ENCODE measurements around the gene TNFSF13. TPM values are rescaled to one million over a fixed set of nuclear protein-coding genes. Genes with fewer than 3 reads are reported as not detected.

TNFSF13 gene
- total RNA-seq, 1 experiment from 2014 or later: 0.94 TPM

DNA sequence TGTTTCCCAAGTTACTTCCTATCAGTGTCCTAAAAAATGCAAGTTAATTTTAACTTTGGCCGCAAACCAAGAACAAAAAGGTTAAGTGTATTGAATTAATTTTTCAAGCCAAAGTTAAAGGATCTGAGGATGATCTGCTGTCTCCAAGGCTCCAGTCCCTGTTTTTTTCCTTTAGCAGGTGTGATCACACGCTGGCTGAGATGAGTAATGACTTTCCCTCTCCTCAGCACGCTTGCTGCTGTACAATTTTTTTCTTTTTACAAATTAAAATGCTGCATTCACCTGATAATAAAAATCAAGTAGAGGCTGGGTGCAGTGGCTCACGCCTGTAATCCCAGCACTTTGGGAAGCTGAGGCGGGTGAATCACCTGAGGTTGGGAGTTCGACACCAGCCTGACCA, 13.6 kb upstream of the TNFSF13 start:
- H3K4me2 ChIP-seq (ENCODE audit: insufficient read depth, insufficient read length, low read length): no peak overlapping the region
- H2AK5ac ChIP-seq (ENCODE audit: insufficient read length, low read length): no peak overlapping the region
- no peaks in the 10 kb centered on the region for H4K20me1 ChIP-seq (ENCODE audit: control insufficient read depth, insufficient read depth, insufficient read length)
- WGBS (ENCODE audit: extremely low coverage, insufficient read length, low lambda C conversion rate): no CpG with 5 or more reads among the region's 6 CpGs
- no peak overlapping the region for H3K56ac ChIP-seq (ENCODE audit: insufficient read length, low read depth, low read length)
- H3K79me2 ChIP-seq (ENCODE audit: insufficient read depth, low read length): no peaks in the 10 kb centered on the region
- no peak overlapping the region for H4K8ac ChIP-seq (replicated peaks; ENCODE audit: insufficient read length, low read depth, low read length)
- H3K27me3 ChIP-seq (ENCODE audit: insufficient read depth, low read length): 0 out of 2 replicates have a peak, but pooled peaks cover 2% of the 10 kb centered on the region
- no peak for TF ChIP-seq CTCF (conservative IDR thresholded peaks at IDR 0.05)
- H3T11ph ChIP-seq (ENCODE audit: low read length): no peak overlapping the region
- no peak overlapping the region for H3K18ac ChIP-seq (ENCODE audit: insufficient read length, low read depth, low read length)
- H3K4me1 ChIP-seq (ENCODE audit: insufficient read depth, low read length): peaks cover 2% of the 10 kb centered on the region; the same call in 1 of the 2 replicates
- no peak overlapping the region for H2BK20ac ChIP-seq (ENCODE audit: low read depth, low read length, poor library complexity, severe bottlenecking)
- H3K27ac ChIP-seq (ENCODE audit: insufficient read length, low read depth, low read length): no peak overlapping the region
- no peaks in the 10 kb centered on the region for H3K9me3 ChIP-seq (ENCODE audit: control insufficient read depth, low read depth, low read length)
- Mint-ChIP-seq H3K27ac (no peak overlapping the region), H3K27me3 (ENCODE audit: low read depth) (peaks cover 37% of the 10 kb centered on the region), H3K4me1 (peaks cover 3 to 9% of the 10 kb centered on the region in 2 experiments; a peak in 3 of 4 replicates), H3K9me3 (0 out of 5 replicates have a peak, but pooled peaks cover 0 to 2% of the 10 kb centered on the region in 2 experiments), H3K4me3 (no peak overlapping the region), H3K36me3 (ENCODE audit: insufficient read depth in 1 of 3, low read depth in 3 of 3) (no peaks in the 10 kb centered on the region)
- H2BK12ac ChIP-seq (ENCODE audit: insufficient read length, low read depth, low read length): no peak overlapping the region
- peaks cover 6% of the 10 kb centered on the region for H3K23me2 ChIP-seq (ENCODE audit: insufficient read length, low read depth, low read length, poor library complexity, severe bottlenecking)
- no peak for DNase-seq
- no peak overlapping the region for H2BK5ac ChIP-seq (ENCODE audit: insufficient read length, low read length)
- no peak overlapping the region for H4K91ac ChIP-seq (ENCODE audit: insufficient read length, low read depth, low read length)
- no peak overlapping the region for H3K14ac ChIP-seq (ENCODE audit: insufficient read depth, low read length)
- H3K9ac ChIP-seq (ENCODE audit: extremely low read depth, insufficient read length, low read length): no peak overlapping the region
- no peak overlapping the region for H2BK120ac ChIP-seq (ENCODE audit: low read depth, low read length, poor library complexity, severe bottlenecking)
- H3K23ac ChIP-seq (ENCODE audit: insufficient read length, low read depth, low read length): no peak overlapping the region
- no peaks in the 10 kb centered on the region for H3K79me1 ChIP-seq (ENCODE audit: insufficient read depth, low read depth, low read length, poor library complexity, severe bottlenecking)
- no peak overlapping the region for H3K4ac ChIP-seq (ENCODE audit: low read depth, low read length)
- H2BK15ac ChIP-seq (ENCODE audit: low read depth, low read length): no peak overlapping the region
- H2AFZ ChIP-seq (ENCODE audit: low read length): no peak overlapping the region
- no peak overlapping the region for H4K5ac ChIP-seq (ENCODE audit: insufficient read length, low read depth, low read length)
